Skin of body (tissue), 2 donors: Measurements from ENCODE around the gene ZNF662. TPM values are rescaled to one million over a fixed set of nuclear protein-coding genes. Genes with fewer than 3 reads are reported as not detected.
A peak's percentile ranks its signal among the peaks of the same experiment; 100 is the strongest.
"Not testable (repeated sequence)": the region's sequence is repeated elsewhere in the genome, so short reads cannot be mapped to it uniquely, and the experiment has no call there.

Experiments
- DNase-seq: peaks from one replicate; lab custom pipeline; 2025; lab: John Stamatoyannopoulos, UW
- total RNA-seq: library from RNA; depleted of rRNA; stranded (reverse); fragments of >200 nt; gene quantifications from one replicate; pipeline ENCODE4 v1.2.3, GENCODE V29; 2014

The ZNF662 gene
- 12.1 TPM for total RNA-seq

DNA sequence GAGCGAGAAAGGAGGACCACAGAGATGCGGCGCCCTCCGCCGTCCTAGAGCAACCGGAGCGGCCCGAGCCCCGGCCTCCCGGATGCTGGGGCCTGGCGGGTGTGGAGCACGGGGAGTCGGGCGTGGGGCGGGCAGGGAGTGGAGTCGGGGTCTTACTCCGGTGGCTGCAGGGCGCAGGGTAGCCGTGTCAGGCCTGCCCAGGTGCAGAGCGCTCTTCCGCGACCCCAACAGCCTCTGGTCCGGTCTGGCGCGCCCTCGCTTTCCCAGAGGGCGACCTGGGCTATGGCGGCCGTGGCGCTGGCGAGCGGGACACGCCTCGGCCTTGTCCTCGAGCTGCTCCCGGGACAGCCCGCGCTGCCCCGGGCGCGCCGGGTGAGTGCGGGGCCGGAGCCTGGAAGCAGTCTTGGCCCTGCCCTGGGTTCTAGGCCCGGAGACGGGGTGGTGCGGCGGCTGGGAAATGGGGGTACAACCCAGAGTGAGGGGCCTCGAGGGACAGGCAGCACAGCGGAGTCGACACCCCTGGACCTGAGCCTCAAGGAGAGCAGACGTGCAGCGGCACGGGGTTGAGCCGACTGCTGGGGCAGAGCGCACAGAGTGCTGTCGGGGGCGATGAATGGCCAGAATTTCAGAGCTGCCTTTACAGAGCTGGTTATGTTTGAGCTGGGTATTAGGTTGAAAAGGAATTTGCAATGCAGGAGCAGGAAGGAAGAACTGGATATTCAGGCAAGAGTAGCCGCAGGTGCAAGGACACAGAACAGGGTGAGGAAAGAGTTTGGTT, at the start of gene ZNF662:
ZNF662 (plus strand) TSS at position 73 of the 778 bp plus-strand sequence. CDS start 1,973 bp downstream, outside the sequence.
- no peak for DNase-seq

DNA sequence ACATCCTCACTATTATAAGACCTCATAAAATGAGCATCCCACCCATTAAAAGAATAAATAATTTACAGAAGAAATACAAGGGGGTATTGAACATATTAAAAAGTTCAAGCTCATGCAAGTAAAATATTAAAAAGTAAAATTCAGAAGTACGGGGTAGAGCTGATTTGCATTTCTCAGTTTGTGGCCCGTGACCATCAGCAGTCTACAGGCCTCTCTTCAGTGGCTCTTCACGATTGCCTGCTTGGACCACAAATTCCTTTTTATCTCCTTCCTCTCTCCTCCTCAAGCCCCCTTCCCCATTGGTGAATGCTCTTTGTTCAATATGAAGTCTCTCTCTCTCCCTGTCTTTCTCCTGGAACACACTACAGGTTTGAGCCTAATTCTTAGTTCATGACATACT, 49.4 kb upstream of the ZNF662 start:
- no peak for DNase-seq

- DNase-seq, result no peak
These were observed 41.5 kb upstream of the ZNF662 start for GRCh38 chr3:42864321-42864950.

- no peak for DNase-seq
These were observed 40.7 kb upstream of the ZNF662 start for GRCh38 chr3:42865256-42865655.

GRCh38 chr3:42867138-42867537, 38.8 kb upstream of the ZNF662 start:
- no peak for DNase-seq

GRCh38 chr3:42868841-42869240, 37.1 kb upstream of the ZNF662 start:
- DNase-seq, result no peak

GRCh38 chr3:42871592-42872196, 34.2 kb upstream of the ZNF662 start:
- DNase-seq, result no peak

GRCh38 chr3:42872718-42873117, 33.2 kb upstream of the ZNF662 start:
- DNase-seq, result no peak

DNA sequence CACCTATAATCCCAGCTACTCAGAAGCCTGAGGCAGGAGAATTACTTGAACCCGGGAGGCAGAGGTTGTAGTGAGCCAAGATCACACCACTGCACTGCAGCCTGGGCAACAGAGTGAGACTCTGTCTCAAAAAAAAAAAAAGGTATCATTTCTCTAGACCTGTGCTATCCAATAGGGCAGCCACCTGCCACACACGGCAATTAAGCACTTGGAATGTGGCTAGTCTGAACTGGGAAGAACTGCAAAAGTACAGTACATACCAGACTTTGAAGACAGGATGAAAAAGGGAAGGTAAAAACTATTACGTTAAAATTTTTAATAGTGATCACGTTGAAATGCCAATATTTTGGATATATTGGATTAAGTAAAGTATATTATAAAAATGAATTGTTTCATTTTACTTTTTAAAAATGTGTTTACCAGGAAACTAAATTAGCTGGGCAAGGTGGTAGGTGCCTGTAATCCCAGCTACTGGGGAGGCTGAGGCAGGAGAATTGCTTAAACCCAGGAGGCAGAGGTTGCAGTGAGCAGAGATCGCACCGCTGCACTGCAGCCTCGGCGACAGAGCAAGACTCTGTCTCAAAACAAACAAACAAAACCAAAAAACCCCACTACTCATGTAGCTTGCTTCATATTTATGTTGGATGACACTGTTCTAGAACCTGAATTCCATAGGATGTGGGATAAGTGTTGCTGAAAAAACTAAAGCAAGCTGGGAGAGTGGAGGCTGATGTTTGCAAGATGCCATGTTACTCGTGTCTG, 32.5 kb upstream of the ZNF662 start:
- no peak for DNase-seq

GRCh38 chr3:42874749-42875148, 31.2 kb upstream of the ZNF662 start:
- DNase-seq, result no peak

- DNase-seq, result no peak
These were observed 30.4 kb upstream of the ZNF662 start, which contains the start of gene CYP8B1 for GRCh38 chr3:42875325-42876151. Gene CYP8B1 (minus strand): TSS chr3:42875879. CDS start chr3:42875816, 63 bp downstream.

- no peak for DNase-seq
These were observed 29.5 kb upstream of the ZNF662 start for GRCh38 chr3:42876401-42876800.

DNA sequence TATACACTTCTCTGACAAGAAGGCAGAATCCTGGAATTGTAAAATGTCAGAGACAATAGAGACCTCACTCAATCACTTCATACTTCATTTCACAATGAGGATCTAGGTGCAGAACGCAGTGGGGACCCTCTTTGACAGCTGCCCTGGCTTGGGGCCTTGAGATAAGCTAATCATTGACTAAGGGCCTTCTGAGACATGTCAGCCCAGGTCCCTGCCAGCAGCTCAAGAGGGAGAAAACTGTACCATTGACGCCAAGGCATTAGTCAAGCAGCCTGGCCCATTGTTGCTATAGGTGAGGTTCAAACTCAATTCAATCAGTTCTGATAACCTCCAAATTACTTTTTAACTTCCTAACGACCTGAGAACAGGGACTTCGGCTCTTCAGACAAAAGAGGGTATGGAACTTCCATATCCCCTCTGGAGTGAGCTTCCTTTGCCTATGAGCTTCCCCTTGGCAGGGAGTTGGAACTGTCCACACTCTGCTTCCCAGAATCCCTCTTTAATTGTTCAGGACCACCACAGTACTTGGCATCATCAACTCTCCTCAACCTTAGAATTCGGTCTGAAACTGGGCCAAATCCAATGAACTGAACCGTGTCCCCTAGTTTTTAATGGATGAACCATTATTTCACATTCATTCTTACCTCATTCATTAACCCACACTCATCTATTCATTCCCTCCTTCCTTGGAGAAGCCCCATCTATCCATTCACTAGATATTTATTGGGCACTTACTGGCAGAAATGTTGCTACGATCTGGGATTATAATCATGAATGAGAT, 28.8 kb upstream of the ZNF662 start:
- no peak for DNase-seq

DNA sequence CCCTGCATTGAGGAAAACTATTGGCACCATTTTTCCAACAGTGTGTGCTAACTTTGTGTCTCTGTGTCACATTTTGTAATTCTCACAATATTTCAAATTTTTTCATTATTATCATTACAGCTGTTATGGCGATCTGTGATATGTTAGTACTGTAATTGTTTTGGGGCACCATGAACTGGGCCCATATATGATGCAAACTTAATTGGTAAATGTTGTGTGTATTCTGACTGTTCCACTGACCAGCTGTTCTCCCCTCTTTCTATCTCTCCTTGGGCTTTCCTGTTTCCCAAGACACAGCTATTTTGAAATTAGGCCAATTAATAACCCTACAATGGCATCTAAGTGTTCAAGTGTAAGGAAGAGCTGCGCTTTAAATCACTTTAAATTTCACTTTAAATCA, 28.1 kb upstream of the ZNF662 start:
- DNase-seq, result no peak

DNA sequence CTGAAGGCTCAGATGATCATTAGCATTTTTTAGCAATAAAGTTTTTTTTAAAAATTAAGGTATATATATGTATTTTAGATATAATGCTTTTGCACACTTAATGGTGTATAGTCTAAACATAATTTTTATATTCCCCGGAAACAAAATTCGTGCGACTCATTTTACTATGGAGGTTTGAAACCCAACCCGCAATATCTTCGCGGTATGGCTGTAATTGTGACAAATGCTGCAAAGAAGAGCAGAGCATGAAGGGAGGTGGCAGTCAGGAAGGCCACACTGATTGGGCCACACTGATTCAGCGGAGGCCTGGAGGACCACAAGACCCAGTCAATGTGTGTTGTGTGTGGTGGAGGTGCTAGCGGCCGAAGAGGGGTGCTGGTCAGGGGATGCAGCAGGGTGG, 25.8 kb upstream of the ZNF662 start:
- no peak for DNase-seq

- DNase-seq, result peak; percentile 70
These were observed 25.1 kb upstream of the ZNF662 start for GRCh38 chr3:42880601-42881451.

- not testable (repeated sequence) for DNase-seq
These were observed 22.6 kb upstream of the ZNF662 start for GRCh38 chr3:42883251-42883930.

- DNase-seq, result no peak
These were observed 21.6 kb upstream of the ZNF662 start for GRCh38 chr3:42884324-42884723.
